ENCODE data around the gene NDUFV1.
"Not testable (repeated sequence)": the region's sequence is repeated elsewhere in the genome, so short reads cannot be mapped to it uniquely, and the experiment has no call there.

DNA sequence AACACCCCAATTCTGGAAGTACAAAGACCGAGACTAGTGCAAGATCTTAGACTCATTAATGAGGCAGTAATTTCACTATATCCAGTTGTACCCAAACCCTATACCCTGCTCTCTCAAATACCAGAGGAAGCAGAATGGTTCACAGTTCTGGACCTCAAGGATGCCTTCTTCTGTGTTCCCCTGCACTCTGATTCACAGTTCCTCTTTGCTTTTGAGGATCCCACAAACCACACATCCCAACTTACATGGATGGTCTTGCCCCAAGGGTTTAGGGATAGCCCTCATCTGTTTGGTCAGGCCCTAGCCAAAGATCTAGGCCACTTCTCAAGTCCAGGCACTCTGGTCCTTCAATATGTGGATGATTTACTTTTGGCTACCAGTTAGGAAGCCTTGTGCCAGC lies 17.1 kb downstream of the NDUFV1 start:
- not testable (repeated sequence) for TF ChIP-seq CTCF (IDR thresholded peaks at IDR 0.05); ZC3H11A (IDR thresholded peaks at IDR 0.05); JUNB (IDR thresholded peaks at IDR 0.05); POLR2A (IDR thresholded peaks at IDR 0.05; ENCODE audit: low read length); REST (IDR thresholded peaks at IDR 0.05); RAD21 (conservative IDR thresholded peaks at IDR 0.05 in 1 of 2, IDR thresholded peaks at IDR 0.05 in 1 of 2); BHLHE40 (IDR thresholded peaks at IDR 0.05; ENCODE audit: low read depth, low read length); HMGXB4 (CRISPR knock-in tag; IDR thresholded peaks at IDR 0.05; ENCODE audit: borderline replicate concordance)
